HG03558 (cell line): Measurements from ENCODE around the gene ADSS2.
"Not testable (repeated sequence)": the region's sequence is repeated elsewhere in the genome, so short reads cannot be mapped to it uniquely, and the experiment has no call there.

ENCODE experiments used
- ATAC-seq: cut with Tn5 transposase; IDR thresholded peaks from one replicate; pipeline ENCODE4 v1.9.1; 2021; ENCODE audit warnings: moderate number of reproducible peaks; ENCODE audit not compliant: unreplicated experiment; ENCODE audit errors: extremely low read depth

The ADSS2 gene

GRCh38 chr1:244369256-244370057 lies 82.3 kb downstream of the ADSS2 start:
- no peak for ATAC-seq

GRCh38 chr1:244368279-244368678 lies 83.4 kb downstream of the ADSS2 start:
- no peak for ATAC-seq

DNA sequence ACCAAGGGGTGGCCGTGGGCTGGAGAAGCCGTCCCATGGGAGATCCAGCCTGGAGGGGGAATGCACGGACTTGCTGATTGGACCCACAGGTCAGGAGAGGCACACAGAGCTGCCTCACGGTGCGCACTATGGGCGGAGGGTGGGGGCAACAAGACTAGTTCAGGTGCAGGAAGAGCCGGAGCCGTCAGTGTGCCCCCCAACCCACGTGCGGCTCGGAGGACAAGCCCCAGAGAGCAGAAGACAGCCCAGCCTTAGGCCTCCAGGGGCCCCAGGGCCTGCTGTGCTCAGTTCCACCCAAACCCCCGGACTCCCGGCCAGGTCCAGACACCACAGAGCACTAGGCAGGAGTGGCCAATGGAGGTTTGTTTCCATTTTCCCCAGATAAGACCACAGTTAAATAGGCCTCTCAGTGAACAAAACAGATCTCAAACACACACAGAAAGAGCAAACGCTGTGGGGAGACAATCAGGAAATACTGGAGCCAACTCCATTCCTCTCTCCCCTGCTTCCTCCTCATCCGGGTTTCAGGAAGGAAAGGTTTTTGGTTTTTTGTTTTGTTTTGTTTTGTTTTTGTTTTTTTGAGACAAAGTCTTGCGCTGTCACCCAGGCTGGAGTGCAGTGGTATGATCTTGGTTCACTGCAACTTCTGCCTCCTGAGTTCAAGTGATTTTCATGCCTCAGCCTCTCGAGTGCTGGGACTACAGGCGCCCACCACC lies 84.2 kb downstream of the ADSS2 start:
- ATAC-seq = no peak

DNA sequence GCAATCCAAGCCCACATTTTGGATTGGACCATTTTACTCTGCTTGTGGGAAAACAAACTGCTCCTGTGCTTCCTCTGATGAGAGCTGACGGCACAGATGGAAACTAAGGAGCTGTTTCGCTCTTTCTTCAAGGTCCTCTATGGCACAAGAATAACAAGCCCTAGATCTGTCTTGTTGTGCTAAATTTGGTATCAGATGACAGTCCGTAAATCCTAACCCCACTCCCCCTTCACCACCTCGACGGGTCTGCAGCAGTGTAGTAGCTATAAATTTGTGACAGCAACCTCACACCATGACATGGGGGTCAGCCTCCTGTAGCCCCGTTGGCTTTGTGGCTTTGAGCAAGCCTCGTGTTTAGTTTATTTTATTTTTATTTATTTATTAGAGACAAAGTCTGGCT lies 85.9 kb downstream of the ADSS2 start:
- ATAC-seq = no peak

GRCh38 chr1:244365262-244365661 lies 86.4 kb downstream of the ADSS2 start:
- ATAC-seq = not testable (repeated sequence)

DNA sequence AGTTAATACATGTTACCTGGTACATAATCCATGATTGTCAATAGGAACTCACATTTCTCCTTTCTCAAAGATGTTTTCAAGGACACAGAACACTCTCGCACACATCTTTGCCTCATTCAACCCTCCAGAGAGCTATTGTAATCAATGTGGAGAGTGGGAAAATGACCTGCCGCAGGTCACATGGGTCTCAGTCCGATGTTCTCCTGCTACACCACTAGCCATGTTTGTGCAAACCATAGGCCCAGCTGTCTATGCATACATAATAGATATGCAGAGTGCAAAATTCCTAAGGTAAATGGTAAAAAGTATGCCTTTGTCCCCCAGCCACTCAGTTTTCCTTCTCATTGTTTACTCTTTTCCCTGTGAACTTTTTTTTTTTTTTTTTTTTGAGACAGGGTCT lies 89.2 kb downstream of the ADSS2 start:
- ATAC-seq = no peak

DNA sequence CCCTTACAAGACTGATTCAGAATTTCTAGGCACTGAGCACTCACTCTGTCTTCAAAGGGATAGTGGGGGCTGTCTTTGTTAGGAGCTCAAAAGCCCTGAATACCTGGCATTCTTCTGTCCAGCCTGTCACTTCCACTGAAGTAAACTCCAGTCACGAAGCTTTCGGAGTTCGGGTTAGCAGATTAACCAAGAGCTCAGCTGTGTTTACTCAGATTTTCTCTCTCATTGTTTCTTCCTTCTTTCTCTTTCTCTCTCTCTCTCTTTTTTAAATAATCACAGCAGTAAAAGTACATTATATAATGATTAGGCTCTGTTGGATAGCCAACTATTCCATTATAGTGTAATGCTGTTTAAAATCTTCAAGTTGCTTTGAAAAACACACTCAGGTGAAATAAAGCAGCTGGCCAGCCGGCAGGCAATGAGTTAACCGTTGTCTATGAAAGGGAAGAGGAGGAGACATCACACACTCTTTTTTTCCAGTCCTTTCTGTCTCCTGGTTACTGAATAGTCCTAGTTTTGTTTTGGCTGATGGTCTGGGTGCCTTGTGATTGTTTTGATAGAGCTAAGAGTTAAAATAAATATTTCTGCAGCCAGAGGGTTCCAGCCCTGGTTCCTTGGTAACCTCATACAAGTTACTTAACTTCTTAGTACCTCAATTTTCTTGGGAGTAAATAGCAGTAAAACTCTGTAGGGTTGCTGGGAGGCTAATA lies 89.8 kb downstream of the ADSS2 start:
- ATAC-seq = no peak
